GM21529 (cell line): Measurements from ENCODE around the gene MAPKAPK5.
"Not testable (repeated sequence)": the region's sequence is repeated elsewhere in the genome, so short reads cannot be mapped to it uniquely, and the experiment has no call there.

ENCODE experiments used
- ATAC-seq: cut with Tn5 transposase; IDR thresholded peaks from one replicate; pipeline ENCODE4 v1.9.1; 2021; ENCODE audit not compliant: unreplicated experiment

The MAPKAPK5 gene

GRCh38 chr12:111826992-111827391, 15.0 kb upstream of the MAPKAPK5 start:
- no peak for ATAC-seq

GRCh38 chr12:111827907-111828306, 14.1 kb upstream of the MAPKAPK5 start:
- ATAC-seq: no peak

GRCh38 chr12:111828338-111828979, 13.6 kb upstream of the MAPKAPK5 start:
- ATAC-seq: no peak

GRCh38 chr12:111829635-111830034, 12.4 kb upstream of the MAPKAPK5 start:
- ATAC-seq: not testable (repeated sequence)

GRCh38 chr12:111834740-111835386, 7.2 kb upstream of the MAPKAPK5 start:
- ATAC-seq: not testable (repeated sequence)

GRCh38 chr12:111835531-111836181, 6.4 kb upstream of the MAPKAPK5 start:
- not testable (repeated sequence) for ATAC-seq

- ATAC-seq: no peak
Observed at GRCh38 chr12:111838353-111838752, 3.7 kb upstream of the MAPKAPK5 start.

- ATAC-seq: no peak
Observed at GRCh38 chr12:111840807-111841206, 1.2 kb upstream of the MAPKAPK5 start.

- no peak for ATAC-seq
Observed at GRCh38 chr12:111841236-111841749, 735 bp upstream of the MAPKAPK5 start.

GRCh38 chr12:111842556-111843396, 748 bp downstream of the MAPKAPK5 start:
- peak; percentile 26 for ATAC-seq

- no peak for ATAC-seq
Observed at GRCh38 chr12:111846016-111846415, 4.0 kb downstream of the MAPKAPK5 start.

GRCh38 chr12:111850526-111850925, 8.5 kb downstream of the MAPKAPK5 start:
- ATAC-seq: no peak

- no peak for ATAC-seq
Observed at GRCh38 chr12:111858186-111858585, 16.2 kb downstream of the MAPKAPK5 start.

- no peak for ATAC-seq
Observed at GRCh38 chr12:111858778-111859177, 16.8 kb downstream of the MAPKAPK5 start.

GRCh38 chr12:111864913-111865312, 22.9 kb downstream of the MAPKAPK5 start:
- ATAC-seq: no peak

GRCh38 chr12:111867531-111867930, 25.5 kb downstream of the MAPKAPK5 start:
- no peak for ATAC-seq

GRCh38 chr12:111868676-111869588, 26.9 kb downstream of the MAPKAPK5 start:
- no peak for ATAC-seq

GRCh38 chr12:111869671-111870070, 27.6 kb downstream of the MAPKAPK5 start:
- ATAC-seq: no peak

- no peak for ATAC-seq
Observed at GRCh38 chr12:111870216-111870615, 28.2 kb downstream of the MAPKAPK5 start.

GRCh38 chr12:111870706-111871105, 28.7 kb downstream of the MAPKAPK5 start:
- ATAC-seq: no peak
